Measurements from ENCODE around the gene TDRD1.
A peak's percentile ranks its signal among the peaks of the same experiment; 100 is the strongest.

The TDRD1 gene

DNA sequence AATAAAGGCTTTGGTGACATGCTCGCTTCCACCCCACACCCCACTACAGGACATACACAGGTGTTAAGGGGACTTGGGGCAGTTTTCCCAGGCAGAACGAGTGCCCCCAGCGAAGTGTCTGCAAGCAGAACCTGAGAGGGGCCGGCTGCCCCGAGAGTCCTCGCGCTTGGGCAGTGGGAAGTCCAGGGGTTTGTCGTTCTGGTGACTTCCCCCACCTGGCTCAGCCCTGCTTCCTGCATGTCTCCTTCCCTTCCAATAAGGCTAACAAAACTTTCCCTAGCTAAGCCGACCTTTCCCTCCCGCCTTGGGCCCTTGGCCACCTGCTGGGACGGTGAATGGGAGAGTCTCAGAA is 60.8 kb downstream of the TDRD1 start:
- no peak for DNase-seq

DNA sequence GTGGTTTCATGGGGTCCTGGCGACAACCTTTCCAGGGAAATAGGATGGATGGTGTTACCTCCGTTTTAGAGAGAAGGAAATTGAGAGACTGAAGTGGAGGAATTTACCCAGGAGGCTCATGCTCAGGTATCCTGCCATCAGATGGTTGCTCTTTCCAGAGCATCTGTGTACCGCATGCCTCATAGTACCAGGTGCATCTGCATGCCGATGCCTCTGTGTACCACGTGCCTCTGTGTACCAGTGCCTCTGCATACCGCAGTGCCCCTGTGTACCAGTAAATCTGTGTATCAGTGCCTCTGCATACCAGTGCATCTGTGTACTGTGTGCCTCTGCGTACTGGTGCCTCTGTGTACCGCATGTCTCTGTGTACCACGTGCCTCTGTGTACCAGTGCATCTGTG is 63.1 kb downstream of the TDRD1 start:
- no peak for DNase-seq

DNA sequence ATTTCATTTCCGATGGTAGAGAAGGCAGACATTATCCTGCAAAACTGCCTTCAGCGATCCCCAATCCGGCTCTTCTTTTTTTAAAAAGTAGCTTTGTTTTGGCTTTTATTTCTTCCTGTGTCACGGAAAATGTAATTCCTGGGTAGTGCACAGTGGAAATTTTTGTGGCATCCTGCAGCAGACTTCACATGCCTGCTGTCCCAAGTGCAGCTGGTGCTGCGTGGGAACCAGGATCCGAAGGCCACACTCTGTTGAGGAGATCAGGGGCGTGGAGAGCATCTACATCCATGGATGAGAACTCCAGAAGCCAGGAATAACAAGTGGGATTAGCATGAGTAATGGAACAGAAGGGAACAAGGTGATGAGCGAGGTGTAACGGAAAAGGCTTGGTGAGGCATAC is 64.5 kb downstream of the TDRD1 start:
- no peak for DNase-seq

DNA sequence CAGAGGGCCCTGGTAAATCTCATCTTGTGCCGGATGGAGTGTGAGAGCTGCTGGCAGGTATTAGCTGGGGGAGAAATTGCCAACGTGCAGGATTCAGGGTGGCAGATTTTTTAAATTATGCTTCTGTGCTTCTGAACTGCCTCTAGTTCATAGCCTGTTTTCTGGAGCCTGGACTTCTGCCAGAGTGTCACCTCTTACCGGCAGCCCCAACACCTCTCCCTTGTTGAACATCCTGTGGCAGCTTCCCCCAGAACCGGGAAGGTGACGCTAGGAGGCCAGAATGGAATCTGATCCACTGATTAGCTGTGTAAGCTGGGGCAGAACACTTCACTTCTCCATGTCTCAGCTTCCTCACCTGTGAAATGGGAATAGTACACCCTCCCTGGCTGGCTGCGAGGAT is 65.0 kb downstream of the TDRD1 start:
- DNase-seq, result no peak

DNA sequence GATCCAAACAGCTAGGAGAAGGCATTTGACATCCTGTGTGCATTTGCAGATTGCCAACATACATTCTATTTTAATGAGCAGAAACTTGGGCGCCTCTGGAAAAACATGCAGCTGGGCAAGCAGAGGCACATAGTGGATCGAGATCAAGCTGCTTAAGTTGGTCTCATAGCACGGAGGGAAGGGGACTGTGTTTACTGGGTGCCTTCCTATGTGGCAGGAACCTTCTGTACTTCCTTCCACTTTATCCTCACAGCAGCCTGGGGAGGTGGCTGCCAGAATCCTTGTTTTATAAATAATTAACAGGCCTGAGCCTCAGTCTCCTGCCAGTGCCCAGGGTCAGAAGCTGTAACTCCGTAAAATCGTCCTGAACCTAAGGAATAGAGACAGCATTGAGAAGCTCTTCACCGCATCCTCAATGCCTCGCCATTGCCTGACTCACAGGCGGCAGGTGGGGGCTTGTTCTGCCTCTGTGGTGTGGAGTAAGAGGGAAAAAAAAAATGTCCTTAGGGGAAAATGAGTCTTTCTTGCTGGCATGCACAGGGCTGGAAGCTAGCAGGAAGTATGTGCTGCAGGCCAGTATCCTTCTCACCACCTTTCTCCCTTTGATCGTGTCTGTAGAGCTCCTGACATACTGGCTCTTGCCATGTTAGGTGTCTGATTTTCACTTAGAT is 66.1 kb downstream of the TDRD1 start:
- no peak for DNase-seq

DNA sequence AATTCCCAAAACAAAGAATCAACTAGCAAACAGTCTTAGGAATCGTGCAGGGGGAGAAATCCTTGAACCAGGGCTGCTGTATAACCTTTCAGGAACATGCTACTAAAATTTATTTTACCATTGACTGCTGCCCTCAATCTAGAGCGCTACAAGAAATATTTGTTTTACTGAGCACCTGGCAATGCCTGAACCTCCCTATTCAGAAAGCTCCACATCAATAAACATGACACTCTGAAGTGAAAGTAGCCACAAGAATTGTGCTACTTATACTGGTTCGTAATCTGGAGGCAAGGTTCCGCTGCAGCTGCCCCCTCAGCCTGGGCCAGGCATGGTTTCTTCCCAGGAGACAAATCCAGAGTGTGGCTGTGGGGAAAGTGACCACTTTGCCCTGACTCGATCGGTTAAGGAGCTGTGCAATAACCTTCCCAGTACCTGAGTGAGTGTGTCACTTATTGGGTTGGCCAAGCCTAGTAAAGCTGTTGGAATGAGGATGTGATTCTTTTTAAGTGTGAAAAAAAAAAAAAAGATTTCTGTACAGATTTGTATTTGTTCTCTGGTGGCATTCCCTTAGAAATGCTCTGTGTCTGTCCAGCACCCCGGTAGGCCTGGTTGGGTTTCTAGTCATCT is 67.6 kb downstream of the TDRD1 start:
- DNase-seq, result no peak

DNA sequence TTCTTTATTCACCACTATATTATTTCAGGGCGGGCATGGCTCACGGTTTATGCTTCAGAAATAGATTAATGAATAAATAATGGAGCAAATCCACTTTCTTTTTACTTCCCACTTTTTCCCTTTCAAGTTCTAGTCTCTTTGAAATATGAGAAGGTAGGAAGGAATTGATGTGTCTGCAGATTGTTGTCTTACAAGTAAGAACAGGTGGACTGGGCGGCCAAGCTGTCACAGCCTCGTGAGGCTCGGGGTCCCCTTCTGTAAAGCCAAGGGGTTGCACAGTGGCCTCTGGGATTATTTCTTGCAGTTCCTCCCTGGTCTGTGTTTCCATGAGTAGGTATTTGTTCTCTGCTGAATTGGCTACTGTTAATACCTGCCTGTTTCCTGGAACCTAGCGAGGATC is 71.1 kb downstream of the TDRD1 start:
- no peak for DNase-seq

DNA sequence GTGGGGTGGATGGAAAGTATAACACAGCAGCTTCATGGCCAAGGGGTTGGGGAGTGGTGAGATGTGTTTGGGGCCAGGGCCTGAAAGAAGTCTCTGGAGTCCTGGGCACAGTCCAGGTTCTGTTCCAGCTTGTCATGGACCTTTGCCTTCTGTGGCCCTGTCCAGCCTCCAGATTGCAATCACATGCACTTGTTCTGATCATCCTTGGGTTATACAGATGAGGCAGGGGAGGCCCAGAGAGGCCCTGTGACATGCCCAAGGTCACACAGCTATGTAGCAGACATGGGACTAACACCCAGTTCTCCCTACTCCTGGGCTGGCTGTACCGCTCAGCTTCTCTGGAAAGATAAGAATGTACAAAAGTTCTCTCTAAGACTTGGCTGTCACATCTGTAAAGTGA is 71.6 kb downstream of the TDRD1 start:
- DNase-seq, result no peak

DNA sequence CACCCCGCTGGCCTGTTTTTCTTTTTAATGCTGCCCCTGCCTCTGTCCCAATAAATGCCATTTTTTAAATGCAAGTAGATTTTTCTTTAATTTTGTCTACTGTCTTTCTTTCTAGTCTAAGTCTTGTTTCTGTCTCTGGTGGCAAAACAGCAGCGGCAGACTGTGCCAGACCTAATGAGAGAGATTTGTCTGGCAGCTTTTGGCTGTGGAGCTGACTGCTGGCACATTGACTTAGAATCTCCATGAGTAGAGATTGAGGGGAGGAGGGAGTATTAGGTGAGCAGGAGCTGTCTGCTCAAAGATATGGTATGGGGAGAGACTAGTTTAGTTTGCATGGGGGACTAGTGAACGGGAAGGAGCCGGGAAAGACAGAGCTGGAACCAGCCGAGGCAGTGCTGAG is 72.9 kb downstream of the TDRD1 start:
- DNase-seq, result no peak

DNA sequence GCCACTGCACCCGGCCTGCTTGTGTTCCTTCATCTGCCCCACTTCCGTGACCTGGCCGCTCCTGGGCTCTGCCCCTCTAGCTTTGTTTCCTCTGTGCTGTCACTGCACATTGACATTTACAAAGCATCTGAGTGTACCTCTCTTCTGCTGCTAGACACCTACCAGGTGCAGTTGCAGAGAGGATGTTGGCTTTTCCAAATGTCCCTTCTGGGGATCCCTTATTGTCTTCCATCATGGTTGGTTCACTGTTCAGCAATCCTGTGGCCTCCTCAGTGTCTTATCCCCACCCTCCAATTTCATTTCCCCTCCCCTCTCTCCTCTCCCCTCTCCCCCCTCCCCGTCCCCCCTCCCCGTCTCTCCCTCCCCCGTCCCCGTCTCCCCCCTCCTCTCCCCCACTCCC is 73.7 kb downstream of the TDRD1 start:
- DNase-seq, result no peak

DNA sequence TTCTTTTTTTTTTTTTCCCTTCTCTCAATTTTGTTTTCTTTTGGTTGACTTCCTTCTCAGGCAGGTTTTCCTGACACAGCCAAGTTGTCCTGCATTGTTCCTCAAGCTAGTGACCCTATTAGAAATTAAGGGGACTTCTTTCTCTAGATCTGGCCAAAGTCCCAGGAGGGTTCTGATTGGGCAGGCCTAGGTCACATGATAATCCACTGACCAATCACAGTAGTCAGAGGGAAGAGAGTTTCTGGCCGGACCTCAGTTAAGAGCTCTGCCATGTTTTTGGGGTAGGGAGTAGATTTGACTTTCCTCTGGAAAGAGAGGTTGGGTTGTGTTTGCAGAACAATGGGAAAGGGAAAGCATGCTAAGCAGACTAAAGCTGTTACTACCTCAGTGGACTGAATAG is 76.1 kb downstream of the TDRD1 start:
- DNase-seq, result no peak

DNA sequence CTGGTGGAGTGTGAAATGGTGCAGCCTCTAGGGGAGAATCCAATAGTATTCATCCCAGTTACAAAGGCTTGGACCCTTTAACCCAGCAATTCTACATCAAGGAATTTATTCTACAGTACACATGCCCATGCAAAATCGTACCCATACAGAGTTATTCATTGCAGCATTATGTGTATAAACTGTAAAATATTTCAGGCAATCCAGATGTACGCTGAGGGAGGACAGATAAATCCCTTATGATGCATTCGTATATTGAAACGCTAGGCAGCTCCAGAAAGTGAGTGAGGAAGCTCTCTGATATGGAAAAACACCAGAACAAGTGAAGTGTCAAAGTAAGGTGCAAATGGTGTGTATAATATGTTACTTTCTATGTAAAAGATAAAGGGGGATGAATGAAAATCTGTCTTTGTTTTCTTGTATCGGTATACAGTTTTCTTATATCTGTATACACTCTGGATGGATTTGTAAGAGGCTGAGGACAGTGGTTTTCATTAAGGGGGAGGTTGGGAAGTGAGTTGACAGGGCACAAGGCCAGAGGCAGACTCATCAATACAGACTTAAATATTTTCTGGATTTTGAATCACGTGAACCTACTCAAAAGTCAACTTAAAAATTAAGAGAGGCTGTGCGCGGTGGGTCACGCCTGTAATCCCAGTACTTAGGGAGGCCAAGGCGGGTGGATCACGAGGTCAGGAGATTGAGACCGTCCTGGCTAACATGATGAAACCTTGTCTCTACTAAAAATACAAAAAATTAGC is 77.0 kb downstream of the TDRD1 start:
- DNase-seq, result no peak

DNA sequence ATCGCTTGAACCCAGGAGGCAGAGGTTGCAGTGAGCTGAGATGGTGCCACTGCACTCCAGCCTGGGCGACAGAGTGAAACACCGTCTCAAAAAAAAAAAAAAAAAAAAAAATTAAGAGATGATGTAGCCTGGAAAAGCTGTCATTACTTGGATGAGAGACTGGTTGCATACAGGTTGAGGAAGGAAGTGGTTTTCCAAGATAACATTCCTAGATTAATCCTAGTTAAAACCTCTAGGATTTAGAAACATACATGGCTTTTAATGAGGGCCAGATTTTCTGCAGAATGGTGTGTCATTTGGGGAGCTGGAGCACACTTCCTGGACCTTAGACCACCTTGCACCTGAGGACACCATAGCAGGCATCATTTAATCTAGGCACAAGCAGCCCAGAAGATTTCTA is 77.7 kb downstream of the TDRD1 start:
- DNase-seq, result peak; percentile 14

DNA sequence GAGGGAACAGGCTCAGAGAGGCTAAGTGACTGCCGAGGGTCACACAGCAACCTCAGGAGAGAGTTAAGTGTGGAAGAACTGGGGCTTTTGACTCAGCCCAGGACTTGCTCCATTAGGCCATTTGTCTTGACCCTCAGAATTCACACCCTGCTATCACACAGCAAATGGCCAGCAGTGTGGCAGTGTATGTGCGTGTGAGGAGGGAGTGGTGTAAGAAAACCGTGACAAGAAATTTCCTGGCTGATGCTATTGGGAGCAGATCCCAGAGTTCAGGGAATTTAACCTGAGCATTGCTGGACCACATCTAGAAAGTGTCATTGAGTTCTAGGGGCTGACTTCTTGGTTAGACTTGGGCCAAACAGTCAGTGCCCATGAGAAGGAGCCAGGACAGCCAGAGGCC is 78.3 kb downstream of the TDRD1 start:
- DNase-seq, result no peak

DNA sequence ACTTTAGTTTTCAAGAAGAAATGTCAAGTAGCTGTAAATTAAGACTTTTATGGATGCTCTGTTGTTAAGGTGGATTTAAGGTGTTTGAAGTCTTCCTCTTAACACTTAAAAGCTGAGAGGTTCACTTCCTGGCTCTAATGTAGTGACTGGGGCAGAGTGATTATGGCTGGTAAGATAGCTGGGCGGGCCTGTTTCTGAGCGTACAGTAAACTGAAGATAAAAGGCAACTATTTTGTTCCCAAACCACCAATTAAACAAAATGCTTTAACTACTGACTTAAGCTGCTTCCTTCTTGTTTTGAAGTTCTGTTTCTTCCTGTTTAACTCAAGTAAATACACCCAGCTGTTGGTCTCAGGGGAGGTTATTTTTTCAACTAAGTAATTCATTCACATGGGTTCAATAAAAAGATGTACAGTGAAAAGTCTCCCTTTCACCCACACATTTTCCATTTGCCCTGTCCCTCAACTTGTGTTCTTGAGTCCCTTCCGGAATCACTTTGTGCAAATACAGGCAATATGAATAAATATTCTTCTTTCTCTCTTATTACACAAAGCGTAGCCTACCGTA is 79.2 kb downstream of the TDRD1 start:
- DNase-seq, result no peak

DNA sequence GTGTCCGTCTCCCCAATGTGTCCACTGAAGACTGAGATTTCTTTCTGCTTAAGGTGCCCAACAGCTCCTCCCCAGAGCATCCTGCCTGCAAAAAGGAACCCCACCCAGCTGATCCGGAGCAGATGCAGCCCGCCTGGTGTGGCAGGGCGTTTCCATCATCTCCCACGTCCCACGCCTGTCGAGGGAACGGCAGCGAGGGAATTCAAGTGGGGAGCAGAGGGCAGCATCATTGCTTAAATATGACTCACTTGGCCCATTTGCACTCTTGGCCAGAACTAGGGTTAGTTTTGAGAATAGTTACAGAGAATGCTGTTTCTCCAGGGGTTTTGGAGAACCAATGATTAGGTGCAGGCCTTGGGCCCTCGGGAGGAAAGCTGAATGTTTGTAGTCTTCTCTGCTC is 80.7 kb downstream of the TDRD1 start:
- DNase-seq, result no peak

DNA sequence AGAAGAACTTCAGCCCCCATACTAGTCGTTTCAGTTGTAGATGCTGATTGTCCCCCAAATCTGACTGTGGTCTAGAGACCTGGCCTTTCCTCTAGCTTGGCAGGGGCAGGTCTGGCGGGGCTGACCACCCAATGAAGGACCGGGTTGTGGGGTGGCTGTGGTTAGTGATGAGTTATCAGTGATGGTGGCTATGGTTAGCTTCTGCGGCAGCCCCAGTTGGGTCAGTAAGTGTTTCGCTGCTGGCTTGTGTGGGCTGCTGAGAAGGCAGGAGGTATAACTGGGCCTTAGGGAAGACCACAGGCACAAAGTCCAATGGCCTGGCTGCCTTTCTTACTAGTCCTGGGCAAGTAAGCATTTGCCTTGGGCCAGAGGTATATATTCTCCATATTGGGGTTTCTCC is 81.2 kb downstream of the TDRD1 start:
- DNase-seq, result no peak

DNA sequence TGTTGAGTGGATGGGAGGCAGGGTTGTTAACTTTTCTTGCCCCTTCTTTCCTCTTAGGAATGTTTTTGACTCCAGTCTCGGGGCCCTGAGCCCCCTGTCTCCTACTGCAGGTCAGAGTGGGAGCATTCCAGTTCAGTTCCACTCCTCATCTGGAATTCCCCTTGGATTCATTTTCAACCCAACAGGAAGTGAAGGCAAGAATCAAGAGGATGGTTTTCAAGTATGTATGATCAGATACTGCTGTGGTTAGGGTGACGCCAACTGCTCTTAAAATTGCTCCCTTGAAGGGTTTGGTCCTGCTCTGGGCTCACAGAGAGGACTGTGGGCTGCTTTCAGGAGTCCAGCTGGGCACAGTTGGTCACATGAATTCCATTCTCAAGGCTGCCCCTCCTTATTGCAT is 81.9 kb downstream of the TDRD1 start:
- no peak for DNase-seq

DNA sequence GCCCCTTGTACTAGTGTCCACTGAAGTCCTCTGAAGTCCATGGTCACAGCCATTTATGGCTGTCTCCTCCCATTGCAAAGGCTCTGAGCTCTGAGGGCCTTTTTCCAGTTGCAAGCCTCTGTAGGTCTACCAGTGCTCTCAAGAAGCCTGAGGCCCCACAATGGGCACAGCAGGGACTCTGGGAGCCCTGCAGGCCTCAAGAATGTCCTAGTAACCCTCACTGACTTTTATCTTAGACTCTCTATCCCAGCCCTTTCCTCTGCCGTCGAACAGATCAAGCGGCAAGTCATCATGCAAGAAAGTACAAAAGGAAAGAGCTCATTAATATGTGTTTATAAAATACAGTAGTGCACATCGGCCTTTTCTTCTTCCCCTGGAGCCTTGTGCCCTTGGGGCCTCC is 83.3 kb downstream of the TDRD1 start:
- DNase-seq, result no peak

DNA sequence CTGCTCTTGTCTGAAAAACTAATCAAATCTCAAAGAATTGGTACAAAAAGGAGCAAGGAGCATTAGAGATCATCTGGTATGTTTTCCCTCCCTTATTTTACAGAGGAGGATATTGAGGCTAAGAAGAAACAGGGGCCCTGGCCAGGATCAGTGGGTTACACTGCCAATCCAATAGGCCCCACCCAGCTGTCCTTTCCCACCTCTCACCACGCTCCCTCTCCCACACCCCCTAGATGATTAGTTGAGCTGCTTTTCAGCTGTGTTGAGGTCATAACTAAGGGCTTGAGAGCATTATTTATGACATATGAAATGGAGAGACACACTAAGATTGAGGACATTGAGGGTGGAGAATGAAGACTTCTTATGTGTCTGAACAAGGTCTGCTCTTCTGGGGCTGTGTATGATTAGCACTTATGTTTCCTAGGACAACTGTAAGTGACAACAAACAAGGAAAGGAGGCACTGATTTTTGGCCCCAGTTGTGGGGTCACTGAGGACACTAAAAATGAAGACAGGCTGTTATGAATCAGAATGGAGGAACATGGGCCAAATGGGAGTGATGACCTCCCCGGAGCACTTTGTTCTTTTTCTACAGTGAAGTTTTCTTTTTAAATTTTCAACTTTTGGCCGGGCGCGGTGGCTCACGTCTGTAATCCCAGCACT is 86.4 kb downstream of the TDRD1 start:
- DNase-seq, result no peak

DNA sequence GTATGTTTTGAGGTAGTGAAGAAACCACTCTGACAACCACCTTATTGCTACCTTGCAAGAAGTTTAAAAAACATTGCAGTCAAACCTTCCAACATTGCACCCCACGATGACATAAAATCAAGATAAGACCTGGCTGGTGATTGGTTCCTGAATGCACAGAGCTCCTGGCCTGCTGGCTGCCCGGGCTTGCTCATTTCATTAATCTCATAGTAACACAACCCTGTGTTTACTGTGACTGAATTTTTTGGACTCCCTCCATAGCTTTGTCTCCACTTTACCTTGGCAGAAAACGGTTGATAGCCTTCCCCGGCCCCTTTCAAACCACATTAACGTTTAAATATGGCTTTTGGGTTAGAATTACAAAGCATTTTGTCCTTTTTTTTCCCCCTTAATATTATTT is 87.4 kb downstream of the TDRD1 start:
- no peak for DNase-seq

DNA sequence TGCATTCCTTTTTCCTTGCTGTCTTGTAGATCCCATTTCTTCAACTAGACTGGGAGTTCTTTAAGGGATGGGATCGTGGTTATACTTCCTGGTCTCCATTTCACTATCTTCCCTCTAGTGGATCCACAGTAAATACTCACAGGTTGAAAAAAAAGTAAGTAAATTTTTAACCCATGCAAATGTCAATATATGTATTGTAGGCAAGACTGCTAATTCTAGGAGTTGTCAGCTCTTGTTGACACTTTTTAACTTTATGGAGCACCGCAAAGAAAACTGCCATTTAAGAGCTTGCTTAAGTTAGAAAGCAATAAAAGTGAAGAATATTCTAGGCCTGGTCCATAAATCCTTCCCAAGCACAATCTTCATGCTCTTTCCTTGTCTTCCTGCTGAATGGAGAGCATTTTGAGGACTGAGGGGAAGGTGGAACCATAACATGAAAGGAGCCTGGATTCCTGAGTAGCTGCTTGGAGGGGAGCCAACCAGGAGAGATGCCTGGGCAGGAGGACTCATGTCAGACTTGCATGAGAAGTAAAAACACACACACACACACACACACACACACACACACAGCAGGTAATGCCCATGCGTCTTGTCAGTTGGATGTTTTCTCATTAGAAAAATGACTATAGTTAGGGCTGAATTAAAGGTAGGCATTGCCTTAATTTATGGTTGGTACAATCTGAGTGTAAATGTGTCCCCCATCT is 92.1 kb downstream of the TDRD1 start:
- no peak for DNase-seq

DNA sequence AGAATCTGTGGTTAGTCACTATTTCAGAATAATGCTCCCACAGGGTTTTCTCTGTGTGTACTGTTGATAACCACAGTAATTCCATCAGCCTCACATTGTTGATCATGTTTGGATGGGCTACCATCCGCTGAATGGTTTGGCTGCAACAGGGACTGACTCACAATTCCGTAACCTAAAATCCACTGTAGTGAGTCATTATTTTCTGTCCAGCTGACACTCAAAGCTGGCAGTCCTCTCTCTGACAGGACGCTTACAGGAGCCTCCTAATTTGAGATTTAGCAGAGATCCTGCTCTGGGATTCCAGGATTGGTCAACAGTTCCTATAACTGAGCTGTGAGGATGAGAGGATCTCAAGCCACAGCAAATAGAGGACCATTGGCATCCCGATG is 92.6 kb downstream of the TDRD1 start:
- peak; percentile 90 for DNase-seq

All from HCEC 1CT (cell line).